HEK293T (cell line): ENCODE data around the gene SKP1.

Source experiments
- CTCF ChIA-PET: fragments of 350-600 bp; formaldehyde crosslinking; extraction: SDS; loops from one replicate; lab custom pipeline; 2021; ENCODE audit warnings: antibody characterized with exemption, inconsistent platforms; lab: Yijun Ruan, JAX
- POLR2A ChIA-PET: fragments of 350-600 bp; formaldehyde crosslinking; extraction: SDS; loops from one replicate; lab custom pipeline; 2020; ENCODE audit warnings: antibody characterized with exemption, inconsistent platforms; lab: Yijun Ruan, JAX
- DNase-seq: peaks from one replicate; pipeline ENCODE4 v3.0.0; 2012; ENCODE audit warnings: mixed read lengths; ENCODE audit errors: extremely low spot score
- ARNT ChIP-seq: fragments of 450-650 bp; IDR thresholded peaks from 2 replicates; pipeline ENCODE4 v1.6.1; 2017; ENCODE audit warnings: mild to moderate bottlenecking
- BHLHE40 ChIP-seq: fragments of 450-650 bp; IDR thresholded peaks from 2 replicates; pipeline ENCODE4 v1.6.1; 2016; ENCODE audit warnings: mild to moderate bottlenecking, moderate library complexity, borderline replicate concordance
- CTBP1 ChIP-seq: fragments of 450-650 bp; IDR thresholded peaks from 2 replicates; pipeline ENCODE4 v1.6.1; 2016; ENCODE audit warnings: borderline replicate concordance
- ELF4 ChIP-seq: fragments of 450-650 bp; IDR thresholded peaks from 2 replicates; pipeline ENCODE4 v1.6.1; 2017; ENCODE audit warnings: antibody characterized with exemption
- FOXA1 ChIP-seq: fragments of 450-650 bp; IDR thresholded peaks from 2 replicates; pipeline ENCODE4 v1.6.1; 2016; ENCODE audit warnings: mild to moderate bottlenecking
- FOXK2 ChIP-seq: fragments of 450-650 bp; IDR thresholded peaks from 2 replicates; pipeline ENCODE4 v1.6.1; 2016; ENCODE audit warnings: mild to moderate bottlenecking
- FOXM1 ChIP-seq: fragments of 450-650 bp; IDR thresholded peaks from 2 replicates; pipeline ENCODE4 v1.6.1; 2017; ENCODE audit warnings: mild to moderate bottlenecking, borderline replicate concordance
- HDGF ChIP-seq: fragments of 450-650 bp; IDR thresholded peaks from 2 replicates; pipeline ENCODE4 v1.6.1; 2017; ENCODE audit warnings: antibody characterized with exemption, borderline replicate concordance
- L3MBTL2 ChIP-seq: fragments of 450-650 bp; conservative IDR thresholded peaks from 2 replicates; pipeline ENCODE4 v1.6.1; 2016; ENCODE audit warnings: mild to moderate bottlenecking
- LEF1 ChIP-seq: fragments of 450-650 bp; IDR thresholded peaks from 2 replicates; pipeline ENCODE4 v1.6.1; 2017; ENCODE audit warnings: mild to moderate bottlenecking, borderline replicate concordance
- NFRKB ChIP-seq: fragments of 450-650 bp; IDR thresholded peaks from 2 replicates; pipeline ENCODE4 v1.6.1; 2016; ENCODE audit warnings: mild to moderate bottlenecking, moderate library complexity
- PKNOX1 ChIP-seq: fragments of 450-650 bp; IDR thresholded peaks from 2 replicates; pipeline ENCODE4 v1.6.1; 2016
- SP1 ChIP-seq: fragments of 450-650 bp; IDR thresholded peaks from 2 replicates; pipeline ENCODE4 v1.6.1; 2017
- SUZ12 ChIP-seq: fragments of 450-650 bp; IDR thresholded peaks from 2 replicates; pipeline ENCODE4 v1.6.1; 2016; ENCODE audit warnings: mild to moderate bottlenecking
- TARDBP ChIP-seq: fragments of 450-650 bp; IDR thresholded peaks from 2 replicates; pipeline ENCODE4 v1.6.1; 2016
- ZNF384 ChIP-seq: fragments of 450-650 bp; IDR thresholded peaks from 2 replicates; pipeline ENCODE4 v1.6.1; 2016

The SKP1 gene

GRCh38 chr5:134138416-134139376 lies 38.1 kb downstream of the SKP1 start:
- ChIA-PET CTCF (interaction anchor here (0.6 to 7.1 kb wide), 5 partner anchors 10 to 97 kb away, joined by 3 to 76 read pairs (median 14); no protein-coding TSS in a partner anchor), POLR2A (interaction anchor here (0.8 kb wide), 1 partner anchor 10 kb away, joined by 3 read pairs; no protein-coding TSS in a partner anchor)
- no peak for DNase-seq
- TF ChIP-seq CTBP1 (no peak), BHLHE40 (no peak), FOXA1 (no peak), ARNT (no peak), FOXM1 (no peak), NFRKB (no peak), FOXK2 (no peak), HDGF (no peak), ELF4 (no peak), ZNF384 (no peak), PKNOX1 (no peak), LEF1 (no peak), SUZ12 (no peak), L3MBTL2 (no peak), TARDBP (no peak), SP1 (no peak)

GRCh38 chr5:134136771-134137170 lies 40.0 kb downstream of the SKP1 start:
- POLR2A ChIA-PET = interaction anchor here (1.0 kb wide), 1 partner anchor 106 kb away, joined by 3 read pairs; no protein-coding TSS in a partner anchor

GRCh38 chr5:134136221-134136631 lies 40.5 kb downstream of the SKP1 start:
- ChIA-PET CTCF (interaction anchor here (1.1 to 2.2 kb wide), 2 partner anchors 96 to 97 kb away, joined by 3 to 9 read pairs; no protein-coding TSS in a partner anchor), POLR2A (interaction anchor here (1.0 kb wide), 1 partner anchor 106 kb away, joined by 3 read pairs; no protein-coding TSS in a partner anchor)
- TF ChIP-seq ARNT = no peak
- no peak for TF ChIP-seq NFRKB
- TF ChIP-seq PKNOX1 = no peak
- no peak for TF ChIP-seq ELF4
- TF ChIP-seq TARDBP = no peak
- no peak for TF ChIP-seq SUZ12
- no peak for TF ChIP-seq FOXK2
- no peak for TF ChIP-seq L3MBTL2
- TF ChIP-seq BHLHE40 = no peak
- no peak for TF ChIP-seq SP1
- no peak for TF ChIP-seq FOXM1
- TF ChIP-seq LEF1 = no peak
- no peak for DNase-seq

More at GRCh38 chr5:134136771-134137170, 40.0 kb downstream of the SKP1 start:
- TF ChIP-seq PKNOX1 (no peak), ARNT (no peak), NFRKB (no peak), HDGF (no peak), ELF4 (no peak), FOXM1 (no peak), FOXK2 (no peak), TARDBP (no peak), L3MBTL2 (no peak), FOXA1 (no peak), SP1 (no peak), SUZ12 (no peak), LEF1 (no peak), BHLHE40 (no peak), ZNF384 (no peak)
- DNase-seq = no peak
- CTCF ChIA-PET = interaction anchor here (1.1 kb wide), 1 partner anchor 97 kb away, joined by 3 read pairs; no protein-coding TSS in a partner anchor

- TF ChIP-seq ARNT (no peak), SUZ12 (no peak), ZNF384 (no peak), HDGF (no peak), BHLHE40 (no peak), FOXA1 (no peak), L3MBTL2 (no peak), SP1 (no peak)
- ChIA-PET CTCF (interaction anchor here (2.2 kb wide), 1 partner anchor 96 kb away, joined by 9 read pairs; no protein-coding TSS in a partner anchor), POLR2A (no interaction called here)
- no peak for DNase-seq
Observed at GRCh38 chr5:134135091-134135655, 41.6 kb downstream of the SKP1 start.

GRCh38 chr5:134133995-134134541 lies 42.7 kb downstream of the SKP1 start:
- POLR2A ChIA-PET = no interaction called here
- CTCF ChIA-PET = interaction anchor here (2.2 kb wide), 1 partner anchor 94 kb away, joined by 9 read pairs; no protein-coding TSS in a partner anchor
- no peak for DNase-seq
- no peak for TF ChIP-seq LEF1
- no peak for TF ChIP-seq HDGF
- TF ChIP-seq ELF4 = no peak
- TF ChIP-seq FOXM1 = no peak
- no peak for TF ChIP-seq ZNF384
- no peak for TF ChIP-seq NFRKB
- no peak for TF ChIP-seq SUZ12
- TF ChIP-seq CTBP1 = no peak
